ENCODE measurements around the gene HS2ST1.

DNA sequence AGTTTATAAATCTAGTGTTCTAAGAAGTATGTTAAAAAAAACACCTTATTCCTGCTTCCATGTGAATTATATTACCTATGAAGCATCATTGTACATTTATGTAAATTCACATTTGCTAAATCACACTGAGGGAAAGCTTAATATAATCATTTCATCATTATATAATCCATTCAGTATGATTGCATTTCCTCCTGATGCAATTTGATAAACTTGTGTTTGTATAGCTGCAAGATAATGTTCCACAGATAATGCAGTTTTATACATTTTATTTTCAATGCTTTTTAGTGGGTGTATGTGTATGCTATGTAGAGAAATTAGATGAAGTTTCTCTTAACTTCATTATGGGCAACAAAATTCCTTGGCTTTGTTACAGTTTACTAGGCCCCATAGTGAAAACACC is 79.6 kb downstream of the HS2ST1 start:
- TF ChIP-seq POLR2AphosphoS5 (IDR thresholded peaks at IDR 0.05): no peak
- TF ChIP-seq, protein P1, sequence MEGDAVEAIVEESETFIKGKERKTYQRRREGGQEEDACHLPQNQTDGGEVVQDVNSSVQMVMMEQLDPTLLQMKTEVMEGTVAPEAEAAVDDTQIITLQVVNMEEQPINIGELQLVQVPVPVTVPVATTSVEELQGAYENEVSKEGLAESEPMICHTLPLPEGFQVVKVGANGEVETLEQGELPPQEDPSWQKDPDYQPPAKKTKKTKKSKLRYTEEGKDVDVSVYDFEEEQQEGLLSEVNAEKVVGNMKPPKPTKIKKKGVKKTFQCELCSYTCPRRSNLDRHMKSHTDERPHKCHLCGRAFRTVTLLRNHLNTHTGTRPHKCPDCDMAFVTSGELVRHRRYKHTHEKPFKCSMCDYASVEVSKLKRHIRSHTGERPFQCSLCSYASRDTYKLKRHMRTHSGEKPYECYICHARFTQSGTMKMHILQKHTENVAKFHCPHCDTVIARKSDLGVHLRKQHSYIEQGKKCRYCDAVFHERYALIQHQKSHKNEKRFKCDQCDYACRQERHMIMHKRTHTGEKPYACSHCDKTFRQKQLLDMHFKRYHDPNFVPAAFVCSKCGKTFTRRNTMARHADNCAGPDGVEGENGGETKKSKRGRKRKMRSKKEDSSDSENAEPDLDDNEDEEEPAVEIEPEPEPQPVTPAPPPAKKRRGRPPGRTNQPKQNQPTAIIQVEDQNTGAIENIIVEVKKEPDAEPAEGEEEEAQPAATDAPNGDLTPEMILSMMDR (IDR thresholded peaks at IDR 0.05): no peak
